ENCODE results near the gene ANGPTL2. TPM values are rescaled to one million over a fixed set of nuclear protein-coding genes. Genes with fewer than 3 reads are reported as not detected.

The ANGPTL2 gene
- total RNA-seq, 1 experiment from 2014 or later = 5.1 TPM

DNA sequence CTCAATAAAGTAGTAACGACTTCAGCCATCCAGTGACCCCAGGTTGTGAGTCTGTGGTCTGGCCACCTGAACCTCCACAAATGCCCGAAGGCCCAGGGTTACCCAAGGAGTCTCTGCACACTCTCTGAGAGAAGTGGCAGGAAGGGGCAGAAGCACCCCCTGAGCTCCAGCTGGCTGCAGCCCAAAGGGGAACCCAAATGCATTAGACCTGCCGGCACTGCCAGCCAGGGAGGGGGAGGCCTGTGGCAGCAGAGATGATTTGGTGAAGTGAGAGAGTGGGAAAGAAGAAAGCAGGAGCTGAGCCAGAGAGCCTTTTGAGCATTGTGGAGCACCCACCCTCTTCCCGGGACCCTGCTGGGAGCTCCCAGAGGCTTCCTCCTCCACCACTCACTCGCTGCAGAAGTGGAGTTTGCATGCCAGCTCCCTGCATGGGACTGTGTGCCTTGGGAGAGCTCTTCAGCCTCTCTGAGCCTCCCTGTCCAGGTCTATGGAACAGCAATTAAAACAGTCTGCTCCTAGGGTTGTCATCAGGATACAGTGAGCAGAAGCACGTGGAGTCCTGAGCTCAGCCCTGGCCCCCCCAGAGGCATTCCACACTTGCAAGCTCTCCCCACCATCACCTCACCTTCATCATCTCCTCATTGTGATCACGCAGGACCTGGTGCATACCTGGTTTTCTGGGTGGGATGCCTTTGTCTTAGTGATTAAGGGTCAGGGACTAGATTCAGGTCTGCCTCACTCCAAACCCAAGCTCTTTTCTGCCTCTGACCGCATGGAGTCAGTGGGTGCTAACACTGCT is 13.8 kb upstream of the ANGPTL2 start:
- no CpG with 5 or more reads among the region's 8 CpGs for WGBS (ENCODE audit: extremely low coverage, insufficient read length, low lambda C conversion rate)
- H3K4me1 ChIP-seq (ENCODE audit: insufficient read depth, low read length) = no peaks in the 10 kb centered on the region; the same call in 1 of the 2 replicates
- H3K9me3 ChIP-seq (ENCODE audit: control insufficient read depth, low read depth, low read length) = no peaks in the 10 kb centered on the region
- H3K79me1 ChIP-seq (ENCODE audit: insufficient read depth, low read depth, low read length, poor library complexity, severe bottlenecking) = no peaks in the 10 kb centered on the region
- no peak overlapping the region for H3K4ac ChIP-seq (ENCODE audit: low read depth, low read length)
- H3K18ac ChIP-seq (ENCODE audit: insufficient read length, low read depth, low read length) = no peak overlapping the region
- no peak overlapping the region for H2AFZ ChIP-seq (ENCODE audit: low read length)
- no peak for TF ChIP-seq CTCF (conservative IDR thresholded peaks at IDR 0.05)
- no peaks in the 10 kb centered on the region for H3K79me2 ChIP-seq (ENCODE audit: insufficient read depth, low read length)
- H3K14ac ChIP-seq (ENCODE audit: insufficient read depth, low read length) = peak overlapping the region; percentile 54; the same call in 1 of the 2 replicates
- DNase-seq = no peak
- H3K27ac ChIP-seq (ENCODE audit: insufficient read length, low read depth, low read length) = no peak overlapping the region
- no peak overlapping the region for H2BK5ac ChIP-seq (ENCODE audit: insufficient read length, low read length)
- H4K5ac ChIP-seq (ENCODE audit: insufficient read length, low read depth, low read length) = no peak overlapping the region
- Mint-ChIP-seq H3K27ac (peak overlapping the region in 1 of 3 experiments; percentile 78; a peak in 1 of 7 replicates), H3K27me3 (ENCODE audit: low read depth) (no peaks in the 10 kb centered on the region), H3K4me1 (peaks cover 31 to 46% of the 10 kb centered on the region in 2 experiments), H3K36me3 (ENCODE audit: insufficient read depth in 1 of 3, low read depth in 3 of 3) (no peaks in the 10 kb centered on the region), H3K4me3 (no peak overlapping the region; a peak in 1 of 5 replicates), H3K9me3 (no peaks in the 10 kb centered on the region)
- H3T11ph ChIP-seq (ENCODE audit: low read length) = no peak overlapping the region
- no peaks in the 10 kb centered on the region for H4K20me1 ChIP-seq (ENCODE audit: control insufficient read depth, insufficient read depth, insufficient read length)
- H2BK12ac ChIP-seq (ENCODE audit: insufficient read length, low read depth, low read length) = no peak overlapping the region
- H3K9ac ChIP-seq (ENCODE audit: extremely low read depth, insufficient read length, low read length) = no peak overlapping the region
- H2BK120ac ChIP-seq (ENCODE audit: low read depth, low read length, poor library complexity, severe bottlenecking) = no peak overlapping the region
- no peaks in the 10 kb centered on the region for H3K27me3 ChIP-seq (ENCODE audit: insufficient read depth, low read length)
- H3K56ac ChIP-seq (ENCODE audit: insufficient read length, low read depth, low read length) = no peak overlapping the region
- no peak overlapping the region for H4K8ac ChIP-seq (replicated peaks; ENCODE audit: insufficient read length, low read depth, low read length)
- H2BK20ac ChIP-seq (ENCODE audit: low read depth, low read length, poor library complexity, severe bottlenecking) = no peak overlapping the region
- H3K4me2 ChIP-seq (ENCODE audit: insufficient read depth, insufficient read length, low read length) = no peak overlapping the region
- no peak overlapping the region for H2AK5ac ChIP-seq (ENCODE audit: insufficient read length, low read length)
- H4K91ac ChIP-seq (ENCODE audit: insufficient read length, low read depth, low read length) = no peak overlapping the region
- H2BK15ac ChIP-seq (ENCODE audit: low read depth, low read length) = no peak overlapping the region
- H3K23ac ChIP-seq (ENCODE audit: insufficient read length, low read depth, low read length) = no peak overlapping the region
- no peaks in the 10 kb centered on the region for H3K23me2 ChIP-seq (ENCODE audit: insufficient read length, low read depth, low read length, poor library complexity, severe bottlenecking)
